ENCODE data around the gene GALNT10.

The GALNT10 gene

DNA sequence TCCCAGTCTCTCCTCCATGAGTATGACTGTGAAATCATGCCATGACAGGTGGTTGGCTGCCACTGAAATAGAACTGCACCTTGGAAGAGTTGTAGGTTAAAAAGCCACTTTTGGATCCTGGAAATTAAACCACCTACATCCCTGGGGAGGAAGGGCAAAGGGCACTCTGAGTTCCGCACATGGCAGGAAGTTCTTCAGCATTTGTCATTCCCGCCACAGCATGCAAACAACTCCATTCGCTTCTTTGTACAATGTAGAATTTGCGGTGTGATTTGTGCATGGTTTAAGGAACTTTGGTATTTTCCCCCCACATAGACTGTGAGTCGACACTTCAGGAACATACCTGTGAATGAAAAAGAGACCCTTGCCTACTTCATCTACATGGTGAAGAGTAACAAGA lies 265.1 kb downstream of the GALNT10 start:
- DNase-seq = no peak

GRCh38 chr5:154456540-154456939 lies 266.0 kb downstream of the GALNT10 start:
- DNase-seq = no peak

DNA sequence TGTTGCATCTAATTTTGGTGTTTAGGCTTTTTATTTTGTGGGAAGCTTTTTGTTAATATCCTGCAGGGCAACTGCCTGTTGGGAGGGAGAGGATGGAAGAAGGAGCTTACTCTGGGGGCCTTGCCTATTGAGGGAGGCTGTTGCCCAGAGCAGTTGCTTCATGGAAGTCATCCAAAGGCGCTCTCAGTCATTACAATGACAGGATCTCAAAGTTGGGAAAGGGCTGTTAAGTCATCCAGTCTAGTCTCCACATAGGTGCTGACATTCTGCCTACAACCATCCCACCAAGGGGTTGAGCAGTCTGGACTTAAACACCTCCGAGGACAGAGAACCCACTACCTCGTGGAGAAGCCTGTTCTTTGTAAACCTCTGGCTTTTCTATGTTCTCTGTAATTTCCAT lies 268.5 kb downstream of the GALNT10 start:
- DNase-seq = no peak

DNA sequence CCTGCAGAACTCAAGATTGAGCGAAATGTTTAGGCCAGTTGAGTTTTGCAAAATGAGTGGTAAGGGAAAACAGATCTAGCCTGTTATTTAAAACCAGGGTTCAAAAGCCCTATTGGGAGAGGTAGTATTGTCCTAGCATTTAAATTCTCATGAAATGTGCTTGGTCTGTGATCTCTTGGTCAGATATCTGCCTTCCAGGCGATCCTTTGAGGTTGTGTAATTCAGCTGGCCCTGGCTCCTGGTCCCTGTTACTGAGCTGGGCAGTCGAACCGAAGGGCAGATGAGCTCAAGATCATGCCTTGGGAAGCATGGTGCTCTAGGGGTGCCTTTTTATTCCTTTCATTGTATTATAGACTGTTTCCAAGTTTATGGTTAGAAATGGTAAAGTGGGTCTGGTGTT lies 269.6 kb downstream of the GALNT10 start:
- DNase-seq = no peak

DNA sequence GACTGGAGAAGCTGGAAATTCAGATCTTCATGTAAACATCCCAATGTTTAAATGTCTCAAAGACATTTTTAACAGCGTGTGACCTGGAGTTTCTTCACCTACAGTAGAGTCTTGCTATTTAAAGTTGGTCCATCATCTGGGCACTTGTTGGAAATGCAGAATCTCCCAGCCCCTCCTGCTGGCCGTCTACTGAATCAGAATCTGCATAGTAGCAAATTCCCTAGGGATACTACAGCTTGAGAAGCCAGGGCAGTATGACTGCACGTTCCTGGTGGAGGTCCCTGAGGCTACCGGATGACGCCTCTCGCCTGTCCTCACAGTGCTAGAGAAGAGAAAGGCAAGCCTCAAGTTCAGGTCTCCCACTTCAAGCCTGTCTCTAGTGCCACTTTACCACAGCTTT lies 271.0 kb downstream of the GALNT10 start:
- no peak for DNase-seq

DNA sequence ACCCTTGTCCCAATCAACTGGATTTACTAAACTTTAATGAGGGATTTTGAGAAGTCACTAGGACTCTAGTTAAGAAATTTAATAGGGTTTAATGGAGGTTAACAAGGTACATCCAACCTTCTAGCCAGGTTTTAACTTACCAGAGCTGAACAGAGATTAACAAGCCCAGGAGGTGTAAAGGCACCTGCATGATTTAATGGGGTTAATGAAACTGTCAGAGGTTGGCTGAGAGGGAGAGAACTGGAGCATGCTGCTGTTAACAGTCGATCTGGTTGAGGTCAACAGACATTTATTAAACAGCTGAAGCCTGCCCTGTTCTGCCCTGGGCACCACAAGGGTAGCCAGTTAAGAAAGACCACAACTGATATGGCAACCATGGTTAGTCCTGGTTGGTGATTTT lies 273.9 kb downstream of the GALNT10 start:
- no peak for DNase-seq

DNA sequence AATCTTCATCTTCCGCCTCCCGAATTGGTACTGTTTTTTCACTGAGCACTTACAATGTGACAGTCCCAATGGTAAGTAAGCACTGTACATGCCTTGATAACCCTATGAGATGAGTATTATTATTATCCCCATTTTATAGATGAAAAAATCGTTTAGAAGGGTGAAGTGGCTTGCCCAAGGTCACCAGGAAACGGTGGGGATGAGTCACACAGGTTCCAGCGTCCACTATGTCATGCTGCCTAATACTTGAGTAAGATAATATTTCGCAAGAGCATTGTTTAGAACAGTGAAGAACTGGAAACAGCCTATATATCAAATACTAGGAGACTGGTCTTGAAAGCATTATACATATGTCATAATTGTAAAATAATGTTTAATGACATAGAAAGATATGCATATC lies 274.6 kb downstream of the GALNT10 start:
- DNase-seq = no peak

- DNase-seq = no peak
Observed at GRCh38 chr5:154466147-154466546, 275.6 kb downstream of the GALNT10 start.

- DNase-seq = no peak
Observed at GRCh38 chr5:154466671-154467070, 276.1 kb downstream of the GALNT10 start.

GRCh38 chr5:154467655-154468354 lies 277.3 kb downstream of the GALNT10 start:
- DNase-seq = peak; percentile 87

DNA sequence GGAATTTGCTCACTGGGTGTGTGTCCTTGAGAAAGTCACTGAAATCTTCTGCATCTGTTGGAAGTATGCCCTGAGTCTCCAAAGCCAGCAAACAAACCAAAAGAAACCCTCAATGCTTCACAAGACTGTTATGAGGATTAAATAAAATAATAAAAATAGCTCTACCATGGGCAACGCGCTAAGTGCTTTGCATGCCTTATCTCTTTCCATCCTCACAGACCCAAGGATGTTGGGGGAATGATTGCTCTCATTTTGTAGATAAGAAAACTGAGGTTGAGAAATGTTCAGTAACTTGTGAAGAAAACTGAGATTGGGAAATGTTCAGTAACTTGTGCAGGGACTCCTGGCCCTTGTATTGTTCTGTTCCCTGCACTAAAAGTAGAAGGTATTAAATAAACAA lies 279.6 kb downstream of the GALNT10 start:
- no peak for DNase-seq

Measured in stimulated activated CD4-positive, alpha-beta T cell treated with anti-CD3 and anti-CD28 coated beads, Interleukin-15, amount 100 ng/mL, for 24 hours (primary cell).